DOHH2 (cell line): Measurements from ENCODE around the gene EIF2D.
"Not testable (repeated sequence)": the region's sequence is repeated elsewhere in the genome, so short reads cannot be mapped to it uniquely, and the experiment has no call there.

Experiments used
- H3F3A ChIP-seq: fragments of 200-600 bp; sonication (generic), shearing (Covaris generic); 2 replicates; pipeline ENCODE4 v1.6.0; 2016; ENCODE audit warnings: antibody characterized with exemption, mild to moderate bottlenecking; ENCODE audit not compliant: control insufficient read depth, insufficient read depth
- H3K27ac ChIP-seq: fragments of 200-600 bp; sonication (generic); 2 replicates; pipeline ENCODE4 v1.5.1; 2014; ENCODE audit warnings: low read depth, mild to moderate bottlenecking, low read length, moderate library complexity
- H3K27me3 ChIP-seq: fragments of 200-600 bp; sonication (generic); 2 replicates; pipeline ENCODE4 v1.6.1; 2014; ENCODE audit warnings: mild to moderate bottlenecking, low read length, mixed read lengths; ENCODE audit not compliant: control insufficient read depth
- H3K36me3 ChIP-seq: fragments of 200-600 bp; sonication (generic); 2 replicates; pipeline ENCODE4 v1.6.1; 2014; ENCODE audit warnings: mild to moderate bottlenecking, low read length, moderate library complexity, mixed read lengths; ENCODE audit not compliant: control insufficient read depth
- H3K4me1 ChIP-seq: fragments of 200-600 bp; sonication (generic); 2 replicates; pipeline ENCODE4 v1.6.1; 2014; ENCODE audit warnings: mild to moderate bottlenecking, low read length, mixed read lengths; ENCODE audit not compliant: control insufficient read depth
- H3K4me2 ChIP-seq: fragments of 200-600 bp; sonication (generic); 2 replicates; pipeline ENCODE4 v1.6.0; 2014; ENCODE audit warnings: mild to moderate bottlenecking, low read length, moderate library complexity
- H3K4me3 ChIP-seq: fragments of 200-600 bp; sonication (generic); 2 replicates; pipeline ENCODE4 v1.5.1; 2014; ENCODE audit warnings: mild to moderate bottlenecking, low read length, mixed read lengths
- H3K79me2 ChIP-seq: fragments of 200-600 bp; sonication (generic); 2 replicates; pipeline ENCODE4 v1.6.1; 2014; ENCODE audit warnings: mild to moderate bottlenecking, low read length, mixed read lengths; ENCODE audit not compliant: control insufficient read depth
- H3K9me2 ChIP-seq: fragments of 200-600 bp; sonication (generic); replicated peaks from 2 replicates; pipeline ENCODE4 v1.6.1; 2014; ENCODE audit warnings: mild to moderate bottlenecking, low read length, mixed read lengths; ENCODE audit not compliant: control insufficient read depth
- H3K9me3 ChIP-seq: fragments of 200-600 bp; sonication (generic); 2 replicates; pipeline ENCODE4 v1.6.1; 2014; ENCODE audit warnings: antibody characterized with exemption, low read length, mixed read lengths; ENCODE audit not compliant: control insufficient read depth, insufficient read depth
- H4K20me1 ChIP-seq: fragments of 200-600 bp; sonication (generic); 2 replicates; pipeline ENCODE4 v1.6.0; 2014; ENCODE audit warnings: low read depth, mild to moderate bottlenecking, antibody characterized with exemption, low read length, moderate library complexity; ENCODE audit not compliant: control insufficient read depth, insufficient read depth
- EZH2phosphoT487 ChIP-seq: fragments of 200-600 bp; sonication (generic); IDR thresholded peaks from 2 replicates; pipeline ENCODE4 v1.6.1; 2017; ENCODE audit warnings: borderline replicate concordance, mild to moderate bottlenecking, antibody characterized with exemption, low read length, moderate library complexity, mixed read lengths
- TF ChIP-seq, protein P1 (sequence below): fragments of 200-600 bp; sonication (generic); IDR thresholded peaks from one replicate; pipeline ENCODE4 v1.5.1; 2014; ENCODE audit warnings: antibody characterized with exemption, mild to moderate bottlenecking, low read depth, low read length; ENCODE audit not compliant: poor library complexity, severe bottlenecking

EIF2D gene

GRCh38 chr1:206633708-206634121 is 21.4 kb upstream of the EIF2D start:
- peaks cover 11% of the 10 kb centered on the region for H3F3A ChIP-seq
- no peak overlapping the region for H3K27ac ChIP-seq
- no peak overlapping the region for H3K4me2 ChIP-seq
- no peak overlapping the region for H3K4me3 ChIP-seq
- H3K27me3 ChIP-seq = peaks cover 8% of the 10 kb centered on the region
- H3K4me1 ChIP-seq = peaks cover 42% of the 10 kb centered on the region
- H3K9me3 ChIP-seq = no peaks in the 10 kb centered on the region
- H3K79me2 ChIP-seq = peaks cover 31% of the 10 kb centered on the region
- H3K36me3 ChIP-seq = peaks cover 7% of the 10 kb centered on the region
- H4K20me1 ChIP-seq = no peaks in the 10 kb centered on the region
- no peak for TF ChIP-seq EZH2phosphoT487
- TF ChIP-seq, protein P1, sequence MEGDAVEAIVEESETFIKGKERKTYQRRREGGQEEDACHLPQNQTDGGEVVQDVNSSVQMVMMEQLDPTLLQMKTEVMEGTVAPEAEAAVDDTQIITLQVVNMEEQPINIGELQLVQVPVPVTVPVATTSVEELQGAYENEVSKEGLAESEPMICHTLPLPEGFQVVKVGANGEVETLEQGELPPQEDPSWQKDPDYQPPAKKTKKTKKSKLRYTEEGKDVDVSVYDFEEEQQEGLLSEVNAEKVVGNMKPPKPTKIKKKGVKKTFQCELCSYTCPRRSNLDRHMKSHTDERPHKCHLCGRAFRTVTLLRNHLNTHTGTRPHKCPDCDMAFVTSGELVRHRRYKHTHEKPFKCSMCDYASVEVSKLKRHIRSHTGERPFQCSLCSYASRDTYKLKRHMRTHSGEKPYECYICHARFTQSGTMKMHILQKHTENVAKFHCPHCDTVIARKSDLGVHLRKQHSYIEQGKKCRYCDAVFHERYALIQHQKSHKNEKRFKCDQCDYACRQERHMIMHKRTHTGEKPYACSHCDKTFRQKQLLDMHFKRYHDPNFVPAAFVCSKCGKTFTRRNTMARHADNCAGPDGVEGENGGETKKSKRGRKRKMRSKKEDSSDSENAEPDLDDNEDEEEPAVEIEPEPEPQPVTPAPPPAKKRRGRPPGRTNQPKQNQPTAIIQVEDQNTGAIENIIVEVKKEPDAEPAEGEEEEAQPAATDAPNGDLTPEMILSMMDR = no peak
- no peaks in the 10 kb centered on the region for H3K9me2 ChIP-seq

DNA sequence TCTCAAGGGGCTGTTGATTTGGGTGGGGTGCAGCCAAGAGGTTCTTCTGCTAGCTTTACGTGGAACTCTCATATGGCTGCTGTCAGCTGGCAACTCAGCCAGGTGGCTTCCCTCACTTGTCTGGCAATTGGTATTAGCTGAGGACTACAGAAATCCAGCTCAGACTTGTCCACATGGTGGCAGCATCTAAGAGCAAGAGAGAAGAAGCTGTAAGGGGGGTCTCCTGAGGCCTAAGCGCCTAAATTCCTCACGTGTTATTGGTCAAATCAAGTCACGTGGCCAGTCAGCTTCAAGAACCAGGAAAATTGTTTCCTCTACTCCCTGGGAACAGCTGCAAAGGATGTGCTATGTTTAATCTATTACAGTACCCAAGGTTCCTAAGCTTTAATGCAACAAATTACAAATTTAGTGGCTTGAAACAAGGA is 18.8 kb upstream of the EIF2D start:
- no peak overlapping the region for H3K4me3 ChIP-seq
- H3K27me3 ChIP-seq = peaks cover 10% of the 10 kb centered on the region
- H3K4me1 ChIP-seq = peaks cover 21% of the 10 kb centered on the region
- peaks cover 7% of the 10 kb centered on the region; the same call in 1 of the 2 replicates for H3F3A ChIP-seq
- no peaks in the 10 kb centered on the region; the same call in 1 of the 2 replicates for H3K36me3 ChIP-seq
- TF ChIP-seq, protein P1 = peak; percentile 79
- TF ChIP-seq EZH2phosphoT487 = no peak
- H3K27ac ChIP-seq = no peak overlapping the region
- H4K20me1 ChIP-seq = no peaks in the 10 kb centered on the region
- no peaks in the 10 kb centered on the region for H3K9me3 ChIP-seq
- no peaks in the 10 kb centered on the region for H3K9me2 ChIP-seq
- no peak overlapping the region for H3K4me2 ChIP-seq
- peaks cover 7% of the 10 kb centered on the region for H3K79me2 ChIP-seq

DNA sequence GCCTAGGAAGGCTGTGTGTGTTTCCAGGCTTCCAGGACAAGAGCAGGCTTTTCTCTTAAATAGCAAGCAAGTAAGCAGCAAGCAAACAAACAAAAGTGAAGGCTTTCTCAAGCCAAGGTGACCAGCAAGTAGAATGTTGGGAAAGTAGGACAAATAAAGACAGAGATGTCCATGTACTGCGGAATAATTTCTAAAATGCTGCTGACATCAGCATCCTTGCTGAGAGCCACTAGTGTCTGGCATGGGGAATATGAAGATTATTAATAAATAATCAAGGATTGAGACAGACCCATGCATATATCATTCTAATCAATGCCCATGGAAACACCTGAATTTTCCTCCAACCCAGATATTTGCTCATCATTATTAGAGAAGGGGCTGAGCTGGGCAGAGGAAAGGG is 16.7 kb upstream of the EIF2D start:
- Histone ChIP-seq H3K4me1 (peaks cover 9% of the 10 kb centered on the region), H3F3A (0 out of 2 replicates have a peak, but pooled peaks cover 2% of the 10 kb centered on the region), H3K27me3 (peaks cover 10% of the 10 kb centered on the region), H3K27ac (no peak overlapping the region), H3K9me3 (no peaks in the 10 kb centered on the region), H3K79me2 (no peaks in the 10 kb centered on the region), H3K9me2 (no peaks in the 10 kb centered on the region), H3K4me2 (no peak overlapping the region), H4K20me1 (no peaks in the 10 kb centered on the region), H3K4me3 (no peak overlapping the region), H3K36me3 (no peaks in the 10 kb centered on the region)
- TF ChIP-seq, protein P1 = no peak
- no peak for TF ChIP-seq EZH2phosphoT487

GRCh38 chr1:206626396-206626795 is 14.1 kb upstream of the EIF2D start:
- not testable (repeated sequence) for H4K20me1 ChIP-seq, H3K4me3 ChIP-seq, H3K9me3 ChIP-seq, H3K9me2 ChIP-seq, H3K4me1 ChIP-seq, H3K79me2 ChIP-seq, H3K27ac ChIP-seq, H3K4me2 ChIP-seq, H3K36me3 ChIP-seq, H3F3A ChIP-seq
- peaks cover 10% of the 10 kb centered on the region for H3K27me3 ChIP-seq
